Kidney (tissue), 14 donors: ENCODE results near the gene DNAI7. TPM values are rescaled to one million over a fixed set of nuclear protein-coding genes. Genes with fewer than 3 reads are reported as not detected.
A peak's percentile ranks its signal among the peaks of the same experiment; 100 is the strongest.

ENCODE experiments used
- DNase-seq, 5 donors: peaks; one replicate each; pipeline ENCODE4 v3.0.0-alpha.2; 2013 to 2020
- FAIRE-seq: peaks from 2 replicates; lab custom pipeline; 2012; peaks lifted over from hg19 to GRCh38; lab: Jason Lieb, UNC
- H3K27ac ChIP-seq, 2 donors: one replicate each; pipeline ENCODE4 v1.7.0; 2013; ENCODE audit warnings: low read depth in 2 of 2, low read length in 2 of 2, inconsistent platforms in 1 of 2
- H3K27me3 ChIP-seq: one replicate; pipeline ENCODE4 v1.7.1; 2013; ENCODE audit warnings: low read length, inconsistent platforms; ENCODE audit not compliant: control insufficient read depth, insufficient read depth
- H3K36me3 ChIP-seq, 3 donors: one replicate each; pipeline versions ENCODE4 v1.7.0 to v1.7.1; 2013; ENCODE audit warnings: low read length in 3 of 3, control low read depth in 1 of 3, inconsistent platforms in 1 of 3; ENCODE audit not compliant: insufficient read depth in 3 of 3, control insufficient read depth in 2 of 3
- H3K4me1 ChIP-seq, 3 donors: one replicate each; pipeline versions ENCODE4 v1.7.0 to v1.7.1; 2013; ENCODE audit warnings: low read length in 3 of 3, inconsistent platforms in 1 of 3, low read depth in 1 of 3; ENCODE audit not compliant: control insufficient read depth in 2 of 3, insufficient read depth in 2 of 3
- H3K4me3 ChIP-seq, 3 donors: one replicate each; pipeline versions ENCODE4 v1.7.0 to v1.8.1; 2013; ENCODE audit warnings: low read length in 3 of 3, control low read depth in 1 of 3, inconsistent platforms in 1 of 3
- H3K9ac ChIP-seq, 3 donors: one replicate each; pipeline versions ENCODE4 v1.7.0 to v1.7.1; 2013; ENCODE audit warnings: low read length in 3 of 3, control low read depth in 1 of 3, inconsistent platforms in 1 of 3
- H3K9me3 ChIP-seq, 3 donors: one replicate each; pipeline versions ENCODE4 v1.7.0 to v1.7.1; 2013; ENCODE audit warnings: low read length in 3 of 3, control low read depth in 1 of 3, inconsistent platforms in 1 of 3; ENCODE audit not compliant: control insufficient read depth in 2 of 3, insufficient read depth in 1 of 3
- CTCF ChIP-seq: IDR thresholded peaks from 3 replicates; pipeline ENCODE4 v1.5.1; 2012; ENCODE audit warnings: mild to moderate bottlenecking, moderate library complexity, borderline replicate concordance; ENCODE audit not compliant: insufficient read depth; ENCODE audit errors: extremely low read depth
- intact Hi-C: fragments of 100-400 bp; cut with DNase I; formaldehyde crosslinking; loops from one replicate; pipeline ENCODE4 v1.11.1; 2022
- polyA plus RNA-seq: library from polyadenylated mRNA; stranded (reverse); fragments of 350-450 nt; fragmentation: Illumina TruSeq; extraction: RNeasy Lipid Tissue Mini Kit (QIAGEN cat#74804); gene quantifications from one replicate; pipeline ENCODE4 v1.2.3, GENCODE V29; 2014; ENCODE audit warnings: low read depth, low replicate concordance; ENCODE audit not compliant: insufficient read depth
- total RNA-seq: library from RNA; stranded (reverse); fragmentation: NEBNext Ultra II Directional; extraction: Animal tissue kit (Norgen Biotek cat#: 25700); gene quantifications from one replicate; pipeline ENCODE4 v1.2.1, GENCODE V29; 2021
- donor health status: control.
- donor health status: control.
- donor health status: control.
- donor health status: control.
- donor health status: control.
- donor health status: DM: yes; HTN: yes; CAD: no.
- donor health status: Normal renal cell carcinoma (clear cell type).

DNAI7 gene
- total and polyA plus RNA-seq, 2 donors from 2014 or later: 3.0 to 5.3 TPM

GRCh38 chr12:25071366-25071765, 123.6 kb downstream of the DNAI7 start:
- Histone ChIP-seq H3K27me3 (no peaks in the 10 kb centered on the region), H3K9ac (no peak overlapping the region), H3K27ac (peak overlapping the region in 1 of 2 donors; percentile 12), H3K4me1 (no peaks in the 10 kb centered on the region), H3K9me3 (no peaks in the 10 kb centered on the region), H3K36me3 (no peaks in the 10 kb centered on the region), H3K4me3 (no peak overlapping the region)
- DNase-seq: peak in 1 of 5 donors; percentile 27
- intact Hi-C loops: no loop called here
- no peak for TF ChIP-seq CTCF
- FAIRE-seq: peak; percentile 76

- no peak for TF ChIP-seq CTCF
- Histone ChIP-seq H3K36me3 (no peaks in the 10 kb centered on the region), H3K4me1 (peaks cover 0 to 5% (median 0%) of the 10 kb centered on the region in 3 donors), H3K4me3 (no peak overlapping the region), H3K27me3 (no peaks in the 10 kb centered on the region), H3K9me3 (no peaks in the 10 kb centered on the region), H3K9ac (no peak overlapping the region), H3K27ac (no peak overlapping the region)
- no peak for DNase-seq
- intact Hi-C loops: no loop called here
- FAIRE-seq: peak; percentile 19
Observed at GRCh38 chr12:25069224-25069623, 125.7 kb downstream of the DNAI7 start.

GRCh38 chr12:25065035-25065434, 129.9 kb downstream of the DNAI7 start:
- no peak for TF ChIP-seq CTCF
- no peaks in the 10 kb centered on the region for H3K27me3 ChIP-seq
- no peak for DNase-seq
- no peak for FAIRE-seq
- intact Hi-C loops: no loop called here
- H3K4me1 ChIP-seq: peaks cover 0 to 9% (median 0%) of the 10 kb centered on the region in 3 donors
- no peaks in the 10 kb centered on the region for H3K9me3 ChIP-seq
- H3K27ac ChIP-seq: no peak overlapping the region
- no peak overlapping the region for H3K9ac ChIP-seq
- no peaks in the 10 kb centered on the region for H3K36me3 ChIP-seq
- no peak overlapping the region for H3K4me3 ChIP-seq

GRCh38 chr12:25063873-25064628, 130.9 kb downstream of the DNAI7 start:
- FAIRE-seq (no peak), DNase-seq (no peak)
- intact Hi-C loops: no loop called here
- no peaks in the 10 kb centered on the region for H3K27me3 ChIP-seq
- H3K4me3 ChIP-seq: no peak overlapping the region
- H3K9ac ChIP-seq: no peak overlapping the region
- H3K4me1 ChIP-seq: peaks cover 0 to 9% (median 0%) of the 10 kb centered on the region in 3 donors
- no peaks in the 10 kb centered on the region for H3K36me3 ChIP-seq
- no peaks in the 10 kb centered on the region for H3K9me3 ChIP-seq
- no peak for TF ChIP-seq CTCF
- H3K27ac ChIP-seq: peak overlapping the region in 1 of 2 donors; percentile 17
